ENCODE results near the gene BRD3. TPM values are rescaled to one million over a fixed set of nuclear protein-coding genes. Genes with fewer than 3 reads are reported as not detected.
A peak's percentile ranks its signal among the peaks of the same experiment; 100 is the strongest.
"Not testable (repeated sequence)": the region's sequence is repeated elsewhere in the genome, so short reads cannot be mapped to it uniquely, and the experiment has no call there.

Gene BRD3
- total RNA-seq, 1 experiment from 2014 or later: 40.7 TPM

DNA sequence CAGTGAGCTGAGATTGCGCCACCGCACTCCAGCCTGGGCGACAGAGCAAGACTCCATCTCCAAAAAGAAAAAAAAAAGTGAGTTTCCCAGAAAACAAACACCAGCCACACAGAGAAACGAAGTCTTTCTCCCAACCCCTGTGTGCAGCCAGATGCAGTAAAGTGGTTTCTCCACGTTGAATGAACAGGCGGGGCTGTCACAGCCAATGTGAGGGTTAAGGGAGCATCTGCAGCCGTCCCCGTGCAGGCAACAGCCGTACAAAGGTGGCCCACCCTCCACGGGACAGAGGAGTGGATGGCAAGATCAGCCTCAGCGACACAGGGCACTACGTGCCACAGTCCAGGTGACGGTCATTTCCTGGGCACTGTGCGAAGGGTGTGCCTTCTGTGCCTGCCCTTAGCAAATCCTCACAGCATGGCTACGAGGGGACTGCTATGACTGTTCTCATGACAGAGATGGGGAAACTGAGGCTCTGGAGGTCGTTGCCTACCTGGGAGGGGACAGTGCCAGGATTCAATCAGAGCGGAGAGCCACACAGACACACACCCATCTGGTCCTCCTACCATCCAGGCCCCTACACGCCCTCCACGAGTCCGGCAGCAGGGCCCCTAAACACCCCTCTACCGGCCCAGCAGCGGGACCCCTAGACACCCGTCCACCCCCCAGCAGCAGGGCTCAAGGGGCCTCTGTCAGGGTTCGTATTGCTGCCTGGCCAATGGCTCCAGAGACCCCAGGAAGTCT lies 78.0 kb downstream of the BRD3 start:
- no peak for TF ChIP-seq POLR2AphosphoS5 (IDR thresholded peaks at IDR 0.05; ENCODE audit: low read depth, low read length)
- Histone ChIP-seq H3K27me3 (ENCODE audit: insufficient read depth, low read length) (no peaks in the 10 kb centered on the region), H3K9me3 (ENCODE audit: control insufficient read depth in 1 of 2, insufficient read depth in 1 of 2, low read depth in 1 of 2, low read length in 2 of 2) (no peaks in the 10 kb centered on the region), H3K4me3 (replicated peaks in 1 of 2; ENCODE audit: low read depth in 1 of 2, low read length in 2 of 2) (no peak overlapping the region), H3K79me2 (ENCODE audit: insufficient read depth, low read length) (peaks cover 61% of the 10 kb centered on the region), H3K9ac (ENCODE audit: low read length) (no peak overlapping the region), H3K4me1 (ENCODE audit: control insufficient read depth in 1 of 2, insufficient read depth in 2 of 2, low read length in 2 of 2) (peaks cover 15 to 35% of the 10 kb centered on the region in 2 experiments), H3K36me3 (ENCODE audit: control insufficient read depth in 1 of 2, insufficient read depth in 2 of 2, low read length in 2 of 2) (no peaks in the 10 kb centered on the region), H4K20me1 (ENCODE audit: insufficient read depth) (no peaks in the 10 kb centered on the region), H3K9me2 (ENCODE audit: insufficient read depth) (no peaks in the 10 kb centered on the region), H2AFZ (ENCODE audit: low read depth, low read length, poor library complexity, severe bottlenecking) (no peak overlapping the region), H3K4me2 (ENCODE audit: low read length) (peak overlapping the region; percentile 99), H3K27ac (ENCODE audit: low read depth, low read length) (no peak overlapping the region)
- ChIA-PET RAD21 (ENCODE audit: low non-redundant PET in 1 of 2, low total read pairs in 2 of 2, uncharacterized antibody in 2 of 2, unreplicated experiment in 2 of 2) (no interaction called here), CTCF (no interaction called here), POLR2A (no interaction called here)
- ATAC-seq (no peak), DNase-seq (ENCODE audit: low read depth, low spot score) (no peak)
- intact Hi-C loops (cut with micrococcal nuclease): loop anchor here (5.0 to 10.0 kb wide), 3 partner anchors 247 to 635 kb away; partner anchors contain the start of genes SURF1 and SURF2
- BruUV-seq (replicated peaks): TSS peak; percentile 21

DNA sequence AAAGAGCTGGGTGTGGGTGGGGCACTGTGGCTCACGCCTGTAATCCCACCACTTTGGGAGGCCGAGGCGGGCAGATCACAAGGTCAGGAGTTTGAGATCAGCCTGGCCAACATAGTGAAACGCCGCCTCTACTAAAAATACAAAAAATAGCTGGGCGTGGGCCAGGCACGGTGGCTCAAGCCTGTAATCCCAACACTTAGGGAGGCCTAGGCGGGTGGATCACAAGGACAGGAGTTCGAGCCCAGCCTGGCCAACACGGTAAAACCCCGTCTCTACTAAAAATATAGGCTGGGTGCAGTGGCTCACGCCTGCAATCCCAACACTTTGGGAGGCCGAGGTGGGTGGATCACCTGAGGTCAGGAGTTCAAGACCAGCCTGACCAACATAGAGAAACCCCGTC lies 79.1 kb downstream of the BRD3 start:
- H3K27ac ChIP-seq (ENCODE audit: low read depth, low read length); H3K9ac ChIP-seq (ENCODE audit: low read length); H3K4me3 ChIP-seq (replicated peaks in 1 of 2; ENCODE audit: low read depth in 1 of 2, low read length in 2 of 2); H3K4me2 ChIP-seq (ENCODE audit: low read length); H2AFZ ChIP-seq (ENCODE audit: low read depth, low read length, poor library complexity, severe bottlenecking); H3K27me3 ChIP-seq (ENCODE audit: insufficient read depth, low read length); ATAC-seq; intact Hi-C loops (cut with micrococcal nuclease); H4K20me1 ChIP-seq (ENCODE audit: insufficient read depth); BruUV-seq (replicated peaks); POLR2A ChIA-PET; H3K9me3 ChIP-seq (ENCODE audit: control insufficient read depth in 1 of 2, insufficient read depth in 1 of 2, low read depth in 1 of 2, low read length in 2 of 2); CTCF ChIA-PET; DNase-seq (ENCODE audit: low read depth, low spot score); H3K36me3 ChIP-seq (ENCODE audit: control insufficient read depth in 1 of 2, insufficient read depth in 2 of 2, low read length in 2 of 2); H3K9me2 ChIP-seq (ENCODE audit: insufficient read depth): not testable (repeated sequence)
- peaks cover 7 to 25% of the 10 kb centered on the region in 2 experiments for H3K4me1 ChIP-seq (ENCODE audit: control insufficient read depth in 1 of 2, insufficient read depth in 2 of 2, low read length in 2 of 2)
- peaks cover 71% of the 10 kb centered on the region for H3K79me2 ChIP-seq (ENCODE audit: insufficient read depth, low read length)
- RAD21 ChIA-PET (ENCODE audit: low non-redundant PET in 1 of 2, low total read pairs in 2 of 2, uncharacterized antibody in 2 of 2, unreplicated experiment in 2 of 2): interaction anchor here in 1 of 2 experiments (0.7 kb wide), 1 partner anchor 123 kb away, joined by 3 read pairs; no protein-coding TSS in a partner anchor

Measured in HCT116 (cell line).